BE2C (cell line): Measurements from ENCODE around the gene ESYT2.

Experiments used
- DNase-seq: peaks from one replicate; pipeline ENCODE4 v3.0.0-alpha.2; 2020
- H3K27me3 ChIP-seq: fragments of 250-450 bp; sonication (Bioruptor Pico); 2 replicates; pipeline ENCODE4 v1.5.1; 2020; ENCODE audit warnings: mild to moderate bottlenecking
- H3K36me3 ChIP-seq: fragments of 250-450 bp; sonication (Bioruptor Pico); 2 replicates; pipeline ENCODE4 v1.5.1; 2020; ENCODE audit warnings: mild to moderate bottlenecking
- H3K4me1 ChIP-seq: fragments of 250-450 bp; sonication (Bioruptor Pico); 2 replicates; pipeline ENCODE4 v1.5.1; 2020
- H3K4me3 ChIP-seq: 2 replicates; pipeline ENCODE4 v1.5.1; 2011; ENCODE audit warnings: low read depth, low read length
- H3K9me3 ChIP-seq: fragments of 250-450 bp; sonication (Bioruptor Pico); 2 replicates; pipeline ENCODE4 v1.5.1; 2020
- TF ChIP-seq, protein P1 (sequence below): IDR thresholded peaks from 2 replicates; pipeline ENCODE4 v1.5.1; 2012; ENCODE audit warnings: mild to moderate bottlenecking, low read depth, low read length

The ESYT2 gene

DNA sequence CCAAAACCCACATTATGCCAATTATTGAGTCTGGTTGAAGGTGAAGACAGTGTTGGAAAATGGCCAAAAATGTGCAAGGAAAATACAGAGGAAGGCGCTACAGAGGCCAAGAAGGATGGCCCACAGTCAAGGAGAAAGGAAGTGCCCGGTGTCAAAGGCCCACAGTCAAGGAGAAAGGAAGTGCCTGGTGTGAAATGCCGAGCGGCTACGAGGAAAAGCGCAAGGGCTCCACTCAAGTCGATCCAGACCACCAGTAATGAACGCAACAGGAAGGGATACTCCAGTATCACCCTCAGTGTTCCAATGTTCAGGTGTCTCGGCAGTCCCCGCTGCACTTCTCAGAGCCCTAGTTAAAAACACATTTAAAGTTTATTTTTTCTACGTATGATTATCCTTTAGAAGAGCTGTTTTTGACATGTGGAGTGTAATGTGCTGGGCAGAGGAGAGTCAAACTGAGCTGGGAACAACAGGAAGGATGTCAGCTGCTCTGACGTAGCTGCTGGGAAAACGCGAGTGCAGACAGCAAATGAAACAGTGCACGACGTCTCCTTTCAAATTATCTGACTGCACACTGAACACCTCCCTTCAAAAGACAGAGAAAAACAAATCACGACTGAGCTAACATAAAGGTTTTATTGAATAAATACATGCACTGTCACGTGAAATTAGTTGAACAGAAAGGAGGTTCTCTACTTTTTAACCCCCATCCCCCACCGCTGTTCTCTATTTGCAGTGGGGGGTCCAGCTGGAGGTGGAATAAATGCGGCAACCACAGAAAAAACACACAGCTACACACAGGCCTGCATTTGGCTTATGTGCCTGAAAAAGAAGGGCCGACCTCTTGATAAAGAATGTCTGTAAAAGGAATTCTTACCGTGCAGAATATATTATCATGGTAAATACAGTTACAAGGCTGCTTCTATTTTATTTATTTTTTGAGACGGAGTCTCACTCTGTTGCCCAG lies 98.6 kb downstream of the ESYT2 start:
- TF ChIP-seq, protein P1, sequence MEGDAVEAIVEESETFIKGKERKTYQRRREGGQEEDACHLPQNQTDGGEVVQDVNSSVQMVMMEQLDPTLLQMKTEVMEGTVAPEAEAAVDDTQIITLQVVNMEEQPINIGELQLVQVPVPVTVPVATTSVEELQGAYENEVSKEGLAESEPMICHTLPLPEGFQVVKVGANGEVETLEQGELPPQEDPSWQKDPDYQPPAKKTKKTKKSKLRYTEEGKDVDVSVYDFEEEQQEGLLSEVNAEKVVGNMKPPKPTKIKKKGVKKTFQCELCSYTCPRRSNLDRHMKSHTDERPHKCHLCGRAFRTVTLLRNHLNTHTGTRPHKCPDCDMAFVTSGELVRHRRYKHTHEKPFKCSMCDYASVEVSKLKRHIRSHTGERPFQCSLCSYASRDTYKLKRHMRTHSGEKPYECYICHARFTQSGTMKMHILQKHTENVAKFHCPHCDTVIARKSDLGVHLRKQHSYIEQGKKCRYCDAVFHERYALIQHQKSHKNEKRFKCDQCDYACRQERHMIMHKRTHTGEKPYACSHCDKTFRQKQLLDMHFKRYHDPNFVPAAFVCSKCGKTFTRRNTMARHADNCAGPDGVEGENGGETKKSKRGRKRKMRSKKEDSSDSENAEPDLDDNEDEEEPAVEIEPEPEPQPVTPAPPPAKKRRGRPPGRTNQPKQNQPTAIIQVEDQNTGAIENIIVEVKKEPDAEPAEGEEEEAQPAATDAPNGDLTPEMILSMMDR = no peak
- Histone ChIP-seq H3K27me3 (no peaks in the 10 kb centered on the region), H3K4me3 (no peak overlapping the region), H3K4me1 (no peaks in the 10 kb centered on the region), H3K9me3 (no peaks in the 10 kb centered on the region), H3K36me3 (no peaks in the 10 kb centered on the region)
- no peak for DNase-seq

GRCh38 chr7:158729646-158730382 lies 99.5 kb downstream of the ESYT2 start:
- Histone ChIP-seq H3K36me3 (no peaks in the 10 kb centered on the region), H3K4me1 (no peaks in the 10 kb centered on the region), H3K9me3 (no peaks in the 10 kb centered on the region), H3K27me3 (no peaks in the 10 kb centered on the region), H3K4me3 (no peak overlapping the region)
- DNase-seq = no peak
- TF ChIP-seq, protein P1 = no peak

- Histone ChIP-seq H3K9me3 (no peaks in the 10 kb centered on the region), H3K27me3 (no peaks in the 10 kb centered on the region), H3K36me3 (no peaks in the 10 kb centered on the region), H3K4me3 (no peak overlapping the region), H3K4me1 (no peaks in the 10 kb centered on the region)
- DNase-seq = no peak
- TF ChIP-seq, protein P1 = no peak
These were observed 100.2 kb downstream of the ESYT2 start for GRCh38 chr7:158728911-158729645.

GRCh38 chr7:158727690-158728089 lies 101.6 kb downstream of the ESYT2 start:
- TF ChIP-seq, protein P1 = no peak
- DNase-seq = no peak
- no peak overlapping the region for H3K4me3 ChIP-seq

DNA sequence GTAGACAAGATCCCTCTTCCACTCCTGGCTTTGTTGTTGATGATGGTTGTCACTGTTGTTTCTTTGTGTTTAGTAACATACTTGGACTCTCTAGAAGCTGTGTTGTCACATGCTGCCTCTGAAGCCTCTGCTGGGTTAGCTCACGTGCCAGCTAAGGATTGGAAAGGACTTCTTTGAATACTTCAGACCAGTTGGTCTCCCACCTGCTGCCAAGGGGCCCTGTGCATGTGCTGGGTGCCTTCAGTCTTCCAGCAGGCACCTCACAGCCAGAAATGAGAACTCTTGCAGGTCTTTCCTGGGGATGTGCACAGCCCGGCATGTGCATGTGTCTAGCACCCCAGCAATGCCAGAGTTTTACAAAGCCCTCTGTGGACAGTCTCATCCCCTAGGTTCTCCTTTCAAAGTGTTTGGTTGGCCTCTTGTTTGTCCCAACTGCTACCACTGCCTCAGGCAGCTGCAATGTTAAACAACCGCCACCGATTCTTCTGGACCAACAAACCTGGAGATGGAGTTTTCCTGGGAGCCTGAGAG lies 103.0 kb downstream of the ESYT2 start:
- DNase-seq = no peak
- no peaks in the 10 kb centered on the region for H3K27me3 ChIP-seq
- H3K4me1 ChIP-seq = no peaks in the 10 kb centered on the region
- no peak overlapping the region for H3K4me3 ChIP-seq
- TF ChIP-seq, protein P1 = no peak
- H3K9me3 ChIP-seq = no peaks in the 10 kb centered on the region
- no peaks in the 10 kb centered on the region for H3K36me3 ChIP-seq

More at GRCh38 chr7:158727690-158728089, 101.6 kb downstream of the ESYT2 start:
- Histone ChIP-seq H3K27me3 (no peaks in the 10 kb centered on the region), H3K36me3 (no peaks in the 10 kb centered on the region), H3K4me1 (no peaks in the 10 kb centered on the region), H3K9me3 (no peaks in the 10 kb centered on the region)
